Transverse colon (tissue), 4 donors: Measurements from ENCODE around the gene SMIM28. TPM values are rescaled to one million over a fixed set of nuclear protein-coding genes. Genes with fewer than 3 reads are reported as not detected.

Source experiments
- DNase-seq: peaks from one replicate; pipeline ENCODE4 v3.0.0-alpha.2; 2019
- H3K27ac ChIP-seq, 4 donors: fragments of 200-600 bp; sonication (generic); 2 replicates each; pipeline ENCODE4 v1.5.1; 2016 to 2018; ENCODE audit warnings: inconsistent platforms in 4 of 4
- H3K27me3 ChIP-seq: fragments of 200-600 bp; sonication (generic); 2 replicates; pipeline ENCODE4 v1.5.1; 2017; ENCODE audit warnings: inconsistent platforms
- H3K36me3 ChIP-seq, 4 donors: fragments of 200-600 bp; sonication (generic); 2 replicates each; pipeline ENCODE4 v1.5.1; 2017 to 2019; ENCODE audit warnings: inconsistent platforms in 4 of 4
- H3K4me1 ChIP-seq, 4 donors: fragments of 200-600 bp; sonication (generic); 2 replicates each; pipeline ENCODE4 v1.5.1; 2017 to 2020; ENCODE audit warnings: inconsistent platforms in 4 of 4
- H3K4me3 ChIP-seq, 4 donors: fragments of 200-600 bp; sonication (generic); 1 replicate in 1 of 4; 2 replicates in 3 of 4; pipeline versions ENCODE4 v1.5.1 to v1.6.1; 2017 to 2019; ENCODE audit warnings: inconsistent platforms in 4 of 4
- H3K9me3 ChIP-seq, 2 donors: fragments of 200-600 bp; sonication (generic); 2 replicates each; pipeline ENCODE4 v1.5.1; 2017 to 2019; ENCODE audit warnings: inconsistent platforms in 2 of 2
- EP300 ChIP-seq: sonication (generic); formaldehyde crosslinking; IDR thresholded peaks from one replicate; pipeline ENCODE4 v1.6.1; 2017; ENCODE audit warnings: antibody characterized with exemption, low read depth
- POLR2A ChIP-seq: fragments of 450-650 bp; IDR thresholded peaks from one replicate; pipeline ENCODE4 v1.6.1; 2016; ENCODE audit warnings: antibody characterized with exemption, mild to moderate bottlenecking, moderate library complexity
- POLR2AphosphoS5 ChIP-seq, 3 donors: sonication (generic); formaldehyde crosslinking; IDR thresholded peaks; one replicate each; pipeline ENCODE4 v1.6.1; 2016; ENCODE audit warnings: antibody characterized with exemption in 3 of 3
- WGBS, 2 donors: methylation state at CpG; one replicate each; pipeline ENCODE4 v1.1.5; 2018; ENCODE audit warnings: low coverage in 1 of 2; 5-methylcytosine and 5-hydroxymethylcytosine counted together
- in situ Hi-C, 4 donors: fragments of 200-750 bp; cut with MboI; loops; one replicate each; pipeline versions ENCODE4 v1.15.0 to v1.15.1; 2017; ENCODE audit warnings: low sequenced_read_pairs in 3 of 4, low pct_ligation_motif_present in 1 of 4, low pct_unique_long_range_greater_than_20kb in 1 of 4
- intact Hi-C: fragments of 100-400 bp; cut with DNase I; formaldehyde crosslinking; loops from one replicate; pipeline ENCODE4 v1.15.1; 2023; ENCODE audit warnings: low total_unique reads
- total RNA-seq, 4 donors: library from RNA; depleted of rRNA; stranded (reverse); fragments of >200 nt; gene quantifications; one replicate each; pipeline ENCODE4 v1.1.0, GENCODE V29; 2016
- TF ChIP-seq, protein P1 (sequence below), 5 experiments: fragments of 200-600 bp in 3 of 5; fragments of 450-650 bp in 2 of 5; sonication (generic) in 3 of 5; IDR thresholded peaks; 1 replicate in 2 of 5; 2 replicates in 3 of 5; pipeline ENCODE4 v1.5.1; 2016 to 2017; ENCODE audit warnings: antibody characterized with exemption in 5 of 5, inconsistent platforms in 3 of 5, mild to moderate bottlenecking in 2 of 5, moderate library complexity in 1 of 5

Gene SMIM28
- total RNA-seq, 4 donors from 2014 or later: 0.96 TPM; not detected in 3

DNA sequence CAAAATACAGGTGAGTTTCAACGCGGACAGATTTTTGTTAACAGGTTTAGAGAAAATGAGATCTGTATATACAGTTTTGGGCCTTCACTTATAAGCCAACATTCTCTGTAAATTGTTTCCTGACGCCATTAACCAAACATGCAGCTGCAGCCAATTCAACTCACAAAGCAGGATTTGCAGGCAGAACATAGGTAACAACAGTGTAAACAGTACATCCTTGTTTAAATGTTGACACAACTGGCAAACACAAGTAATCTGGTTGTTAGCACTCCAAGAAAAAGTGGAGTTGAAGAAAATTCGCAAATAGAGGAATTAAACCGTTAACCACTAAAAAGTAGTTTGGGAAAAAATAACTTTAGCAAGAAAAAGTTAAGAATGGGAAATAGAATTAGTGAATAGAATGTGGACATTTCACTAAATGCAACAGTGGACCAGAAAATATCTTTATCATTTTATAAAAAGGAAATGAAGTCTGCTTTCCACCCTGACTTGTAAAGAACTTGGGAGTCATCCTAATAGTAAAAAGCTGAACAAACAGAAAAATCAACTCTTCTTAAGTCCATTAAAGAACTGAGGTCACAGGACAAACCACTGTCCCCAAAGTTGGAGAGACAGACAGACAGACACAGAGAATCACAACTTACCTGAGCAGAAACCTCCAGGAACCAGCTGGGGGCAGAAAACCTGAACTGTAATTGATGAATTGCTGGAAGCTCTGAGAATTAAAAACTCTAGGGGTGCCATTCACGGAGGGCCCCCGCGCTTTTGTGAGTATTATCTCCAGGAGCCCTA is 10.1 kb downstream of the SMIM28 start:
- Histone ChIP-seq H3K36me3 (no peaks in the 10 kb centered on the region), H3K27me3 (no peaks in the 10 kb centered on the region), H3K4me1 (no peaks in the 10 kb centered on the region), H3K4me3 (no peak overlapping the region), H3K9me3 (no peaks in the 10 kb centered on the region), H3K27ac (no peak overlapping the region)
- intact Hi-C loops: no loop called here
- no peak for TF ChIP-seq EP300
- no peak for TF ChIP-seq POLR2AphosphoS5 (IDR thresholded peaks at IDR 0.05)
- TF ChIP-seq, protein P1, sequence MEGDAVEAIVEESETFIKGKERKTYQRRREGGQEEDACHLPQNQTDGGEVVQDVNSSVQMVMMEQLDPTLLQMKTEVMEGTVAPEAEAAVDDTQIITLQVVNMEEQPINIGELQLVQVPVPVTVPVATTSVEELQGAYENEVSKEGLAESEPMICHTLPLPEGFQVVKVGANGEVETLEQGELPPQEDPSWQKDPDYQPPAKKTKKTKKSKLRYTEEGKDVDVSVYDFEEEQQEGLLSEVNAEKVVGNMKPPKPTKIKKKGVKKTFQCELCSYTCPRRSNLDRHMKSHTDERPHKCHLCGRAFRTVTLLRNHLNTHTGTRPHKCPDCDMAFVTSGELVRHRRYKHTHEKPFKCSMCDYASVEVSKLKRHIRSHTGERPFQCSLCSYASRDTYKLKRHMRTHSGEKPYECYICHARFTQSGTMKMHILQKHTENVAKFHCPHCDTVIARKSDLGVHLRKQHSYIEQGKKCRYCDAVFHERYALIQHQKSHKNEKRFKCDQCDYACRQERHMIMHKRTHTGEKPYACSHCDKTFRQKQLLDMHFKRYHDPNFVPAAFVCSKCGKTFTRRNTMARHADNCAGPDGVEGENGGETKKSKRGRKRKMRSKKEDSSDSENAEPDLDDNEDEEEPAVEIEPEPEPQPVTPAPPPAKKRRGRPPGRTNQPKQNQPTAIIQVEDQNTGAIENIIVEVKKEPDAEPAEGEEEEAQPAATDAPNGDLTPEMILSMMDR (IDR thresholded peaks at IDR 0.05): no peak
- no peak for TF ChIP-seq POLR2A
- in situ Hi-C loops: no loop called here
- DNase-seq: no peak
- 58 to 73% methylated on average over 4 to 8 of the region's 8 CpGs for WGBS, 2 donors

DNA sequence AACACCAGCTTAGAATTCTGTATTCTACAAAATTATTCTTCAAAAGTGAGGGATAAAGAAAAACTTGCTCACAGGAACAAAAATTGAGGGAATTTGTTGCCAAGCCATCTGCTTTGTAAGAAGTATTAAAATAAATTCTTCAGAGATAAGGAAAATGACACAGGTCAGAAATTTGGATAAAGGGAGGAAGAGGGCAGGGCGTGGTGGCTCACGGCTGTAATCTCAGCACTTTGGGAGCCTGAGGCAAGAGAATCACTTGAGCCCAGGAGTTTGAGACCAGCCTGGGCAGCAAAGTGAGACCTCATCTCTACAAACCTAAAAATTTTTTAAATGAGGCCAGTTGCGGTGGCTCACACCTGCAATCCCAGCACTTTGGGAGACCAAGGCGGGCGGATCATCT is 11.8 kb downstream of the SMIM28 start:
- intact Hi-C loops: no loop called here
- Histone ChIP-seq H3K4me3 (no peak overlapping the region), H3K36me3 (no peaks in the 10 kb centered on the region), H3K27ac (no peak overlapping the region), H3K27me3 (no peaks in the 10 kb centered on the region), H3K9me3 (no peaks in the 10 kb centered on the region), H3K4me1 (no peaks in the 10 kb centered on the region)
- 62 to 89% methylated on average over 4 to 5 of the region's 5 CpGs for WGBS, 2 donors
- no peak for DNase-seq
- in situ Hi-C loops: no loop called here
- TF ChIP-seq, protein P1 (IDR thresholded peaks at IDR 0.05): no peak
- no peak for TF ChIP-seq POLR2AphosphoS5 (IDR thresholded peaks at IDR 0.05)
- no peak for TF ChIP-seq POLR2A
- no peak for TF ChIP-seq EP300

DNA sequence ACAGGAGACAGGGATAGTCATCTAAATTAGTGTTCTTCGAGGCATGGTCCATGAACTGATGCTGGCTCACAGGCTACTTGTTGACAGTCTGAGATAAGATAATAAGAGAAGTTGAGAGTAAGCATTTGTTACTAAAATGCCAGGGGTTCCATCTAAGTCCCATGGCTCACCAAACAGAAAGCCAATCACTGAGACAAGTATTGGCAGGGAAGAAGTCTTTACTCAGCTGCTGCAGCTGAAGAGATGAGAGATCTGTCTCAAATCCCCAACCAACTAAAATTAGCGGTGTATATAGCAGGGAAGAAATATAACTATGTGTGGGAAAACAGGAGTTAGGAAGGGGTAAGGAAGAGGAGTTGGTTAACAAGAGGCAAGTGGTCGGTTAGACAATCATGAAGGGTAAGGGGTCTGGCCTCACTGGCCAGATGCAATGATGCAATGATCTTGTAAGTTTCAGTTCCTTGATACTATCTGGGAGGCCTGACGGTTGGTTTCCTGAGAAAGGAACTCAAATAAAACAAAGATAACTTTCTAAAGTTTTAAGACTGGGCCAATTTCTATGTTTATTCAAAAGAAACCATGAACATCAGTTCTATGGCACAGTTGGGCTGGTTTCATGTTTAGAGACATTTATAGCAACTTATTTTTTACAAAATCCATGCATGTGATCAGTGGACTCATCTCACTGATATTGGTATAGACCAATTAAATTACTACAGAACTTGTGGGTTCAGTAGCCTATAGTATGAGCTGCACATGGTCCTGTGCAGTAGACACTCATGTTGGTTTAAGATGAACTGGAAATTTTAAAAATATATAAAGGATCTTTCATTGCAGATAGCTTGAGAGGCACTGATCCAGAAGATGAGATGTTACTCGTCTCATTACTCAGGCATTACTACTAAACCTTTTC is 16.4 kb downstream of the SMIM28 start:
- no peaks in the 10 kb centered on the region for H3K27me3 ChIP-seq
- no peak for DNase-seq
- H3K4me3 ChIP-seq: no peak overlapping the region
- H3K27ac ChIP-seq: no peak overlapping the region
- intact Hi-C loops (loop anchor here (2.0 kb wide), 1 partner anchor 53 kb away; no protein-coding TSS in a partner anchor), in situ Hi-C loops (loop anchor here in 1 of 4 donors (10.0 kb wide), 1 partner anchor 279 kb away; no protein-coding TSS in a partner anchor)
- TF ChIP-seq POLR2A (no peak), EP300 (no peak), POLR2AphosphoS5 (IDR thresholded peaks at IDR 0.05) (no peak)
- TF ChIP-seq, protein P1 (IDR thresholded peaks at IDR 0.05): no peak
- 67 to 79% methylated on average over 5 of the region's 5 CpGs for WGBS, 2 donors
- no peaks in the 10 kb centered on the region for H3K4me1 ChIP-seq
- no peaks in the 10 kb centered on the region for H3K9me3 ChIP-seq
- H3K36me3 ChIP-seq: no peaks in the 10 kb centered on the region

DNA sequence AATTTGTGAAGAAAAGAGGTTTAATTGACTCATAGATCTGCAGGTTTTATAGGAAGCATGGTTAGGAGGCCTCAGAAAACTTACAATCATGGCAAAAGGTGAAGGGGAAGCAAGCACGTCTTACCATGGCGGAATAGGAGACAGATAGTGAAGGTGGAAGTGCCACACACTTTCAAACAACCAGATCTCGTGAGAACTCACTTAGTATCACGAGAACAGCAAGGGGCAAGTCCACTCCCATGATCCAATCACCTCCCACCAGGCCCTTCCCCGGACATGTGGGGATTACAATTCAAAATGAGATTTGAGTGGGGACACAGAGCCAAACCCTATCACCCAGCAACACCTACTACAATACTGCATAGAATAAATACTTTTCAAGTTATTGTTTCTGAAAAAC is 19.0 kb downstream of the SMIM28 start:
- Histone ChIP-seq H3K4me3 (no peak overlapping the region), H3K36me3 (no peaks in the 10 kb centered on the region), H3K9me3 (no peaks in the 10 kb centered on the region), H3K27me3 (no peaks in the 10 kb centered on the region), H3K4me1 (no peaks in the 10 kb centered on the region), H3K27ac (no peak overlapping the region)
- WGBS, 2 donors: 89 to 95% methylated on average over 5 of the region's 5 CpGs
- DNase-seq: no peak
- no peak for TF ChIP-seq POLR2AphosphoS5 (IDR thresholded peaks at IDR 0.05)
- TF ChIP-seq EP300: no peak
- TF ChIP-seq, protein P1 (IDR thresholded peaks at IDR 0.05): no peak
- no peak for TF ChIP-seq POLR2A
- intact Hi-C loops (no loop called here), in situ Hi-C loops (loop anchor here in 1 of 4 donors (10.0 kb wide), 1 partner anchor 282 kb away; no protein-coding TSS in a partner anchor)
